GM12878 (cell line): Measurements from ENCODE around the gene ZFP36. TPM values are rescaled to one million over a fixed set of nuclear protein-coding genes. Genes with fewer than 3 reads are reported as not detected.

Experiments used
- ASH2L ChIP-seq: fragments of 300-600, 200-600 bp; sonication (generic); IDR thresholded peaks from 2 replicates; pipeline ENCODE4 v1.6.1; 2017; ENCODE audit warnings: low read depth, mild to moderate bottlenecking, borderline replicate concordance
- CREM ChIP-seq: IDR thresholded peaks from 2 replicates; pipeline ENCODE4 v1.6.1; 2014; ENCODE audit warnings: antibody characterized with exemption, low read depth
- GABPA ChIP-seq: IDR thresholded peaks from 2 replicates; pipeline ENCODE4 v1.6.1; 2014; ENCODE audit warnings: antibody characterized with exemption, low read depth, mild to moderate bottlenecking, inconsistent platforms
- HDAC2 ChIP-seq: fragments of 200-600 bp; sonication (generic); IDR thresholded peaks from 2 replicates; pipeline ENCODE4 v1.6.1; 2017
- HSF1 ChIP-seq: fragments of 150-350 bp; IDR thresholded peaks from 2 replicates; pipeline ENCODE4 v1.6.1; 2014; ENCODE audit warnings: mild to moderate bottlenecking, low read depth, low read length
- NBN ChIP-seq: fragments of 450-650 bp; IDR thresholded peaks from 2 replicates; pipeline ENCODE4 v1.6.1; 2016
- NFIC ChIP-seq: IDR thresholded peaks from 2 replicates; pipeline ENCODE4 v1.6.1; 2012; ENCODE audit warnings: low read depth, mild to moderate bottlenecking, inconsistent platforms, low read length, moderate library complexity
- NFYA ChIP-seq: IDR thresholded peaks from 2 replicates; pipeline ENCODE4 v1.6.1; 2011; ENCODE audit warnings: low read depth, mild to moderate bottlenecking, low read length, improper control_type of control experiment, borderline replicate concordance
- PKNOX1 ChIP-seq: fragments of 450-650 bp; IDR thresholded peaks from 2 replicates; pipeline ENCODE4 v1.6.1; 2016; ENCODE audit warnings: mild to moderate bottlenecking
- RAD21 ChIP-seq: IDR thresholded peaks from 2 replicates; pipeline ENCODE4 v1.6.1; 2011; ENCODE audit warnings: mild to moderate bottlenecking, low read depth, low read length, moderate library complexity; ENCODE audit not compliant: insufficient read depth
- RUNX3 ChIP-seq: IDR thresholded peaks from 2 replicates; pipeline ENCODE4 v1.6.1; 2012; ENCODE audit warnings: low read length, inconsistent platforms
- SIX5 ChIP-seq: IDR thresholded peaks from 2 replicates; pipeline ENCODE4 v1.6.1; 2011; ENCODE audit warnings: mild to moderate bottlenecking, low read depth, low read length, moderate library complexity; ENCODE audit not compliant: severe bottlenecking
- SMAD5 ChIP-seq: IDR thresholded peaks from 2 replicates; pipeline ENCODE4 v1.6.1; 2016; ENCODE audit warnings: antibody characterized with exemption, low read depth
- SUZ12 ChIP-seq: fragments of 200-600 bp; sonication (generic); IDR thresholded peaks from one replicate; pipeline ENCODE4 v1.6.1; 2018; ENCODE audit warnings: antibody characterized with exemption, mild to moderate bottlenecking; ENCODE audit not compliant: unreplicated experiment
- TARDBP ChIP-seq: IDR thresholded peaks from 2 replicates; pipeline ENCODE4 v1.6.1; 2016; ENCODE audit warnings: borderline replicate concordance
- ZBED1 ChIP-seq: IDR thresholded peaks from 2 replicates; pipeline ENCODE4 v1.6.1; 2016; ENCODE audit warnings: borderline replicate concordance
- ZNF274 ChIP-seq: IDR thresholded peaks from one replicate; pipeline ENCODE4 v1.8.0; 2011; ENCODE audit not compliant: insufficient read length, insufficient read depth
- ZNF384 ChIP-seq: IDR thresholded peaks from 2 replicates; pipeline ENCODE4 v1.6.1; 2012; ENCODE audit warnings: low read depth, mild to moderate bottlenecking, low read length, improper control_type of control experiment, borderline replicate concordance
- polyA plus RNA-seq, 11 experiments: library from polyadenylated mRNA; depleted of rRNA in 4 of 11; unstranded in 6 of 11; stranded (reverse) in 5 of 11; fragments of >200 nt; fragmentation: Nextera tagmentation in 4 of 11; fragmentation: Illumina TruSeq in 1 of 11; extraction: Ambion mirVana in 4 of 11; extraction: Trizol in 1 of 11; gene quantifications; 1 replicate in 1 of 11; 2 replicates in 10 of 11; pipeline versions ENCODE4 v1.2.1 to v1.2.3, GENCODE V29; 2011 to 2016; ENCODE audit warnings: inconsistent platforms in 2 of 11, missing spikeins in 2 of 11, low read depth in 1 of 11
- total RNA-seq, 4 experiments: library from RNA; depleted of rRNA in 3 of 4; stranded (reverse); fragments of >200 nt in 3 of 4; fragmentation: Illumina TruSeq in 1 of 4; extraction: Trizol in 1 of 4; gene quantifications; 2 replicates each; pipeline versions ENCODE4 v1.2.1 to v1.2.3, GENCODE V29; 2013 to 2021
- TF ChIP-seq, protein P1 (sequence below): IDR thresholded peaks from 2 replicates; pipeline ENCODE4 v1.6.1; 2011; ENCODE audit warnings: low read depth, mild to moderate bottlenecking, low read length, moderate library complexity, borderline replicate concordance; ENCODE audit errors: extremely low read depth
- TF ChIP-seq, protein P2 (sequence below): IDR thresholded peaks from 2 replicates; pipeline ENCODE4 v1.6.1; 2011; ENCODE audit warnings: low read depth, low read length, improper control_type of control experiment, borderline replicate concordance

ZFP36 gene
- total and polyA plus RNA-seq, 10 of the 15 experiments (the other 5 are each of a cell fraction or from before 2014, with no cell fraction given) = 5.3 to 55.0 (median 18.1) TPM

DNA sequence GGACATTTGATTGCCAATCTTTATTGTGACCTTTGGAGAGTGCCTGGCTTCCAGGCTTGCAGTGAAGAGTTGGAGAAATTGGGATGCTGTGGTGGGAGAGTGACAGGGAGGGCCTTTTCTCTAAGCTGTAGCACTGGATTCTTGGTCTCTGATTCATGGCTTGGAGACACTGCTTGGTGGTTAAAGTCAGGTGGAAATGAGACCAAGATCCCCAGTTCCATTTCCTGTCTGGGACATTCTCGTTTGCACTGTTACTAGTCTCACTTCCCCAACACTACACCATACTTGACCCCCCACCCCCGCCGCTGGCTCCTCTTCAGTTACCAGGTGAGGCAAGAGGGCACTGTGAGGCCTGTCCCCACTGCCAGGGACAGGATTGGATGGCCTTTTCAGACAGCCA lies 41.6 kb downstream of the ZFP36 start (continued):
- peak; percentile 55; the same call in 1 of the 2 replicates for TF ChIP-seq PKNOX1
- no peak for TF ChIP-seq SUZ12
- TF ChIP-seq ZNF274 = no peak
- TF ChIP-seq SIX5 = no peak
- no peak for TF ChIP-seq TARDBP
- TF ChIP-seq NBN = peak; percentile 62; the same call in 1 of the 2 replicates
- peak; percentile 83 for TF ChIP-seq RUNX3
- no peak for TF ChIP-seq RAD21
- peak; percentile 37; the same call in 1 of the 2 replicates for TF ChIP-seq CREM
- TF ChIP-seq ZBED1 = no peak
- no peak for TF ChIP-seq ZNF384
- no peak for TF ChIP-seq NFYA
- TF ChIP-seq HSF1 = no peak
- TF ChIP-seq GABPA = no peak
- TF ChIP-seq HDAC2 = no peak
- TF ChIP-seq, protein P1, sequence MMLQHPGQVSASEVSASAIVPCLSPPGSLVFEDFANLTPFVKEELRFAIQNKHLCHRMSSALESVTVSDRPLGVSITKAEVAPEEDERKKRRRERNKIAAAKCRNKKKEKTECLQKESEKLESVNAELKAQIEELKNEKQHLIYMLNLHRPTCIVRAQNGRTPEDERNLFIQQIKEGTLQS = no peak
- TF ChIP-seq NFIC = 0 out of 2 replicates have a peak, but pooled peaks have one; percentile 43
- no peak for TF ChIP-seq ASH2L
- TF ChIP-seq, protein P2, sequence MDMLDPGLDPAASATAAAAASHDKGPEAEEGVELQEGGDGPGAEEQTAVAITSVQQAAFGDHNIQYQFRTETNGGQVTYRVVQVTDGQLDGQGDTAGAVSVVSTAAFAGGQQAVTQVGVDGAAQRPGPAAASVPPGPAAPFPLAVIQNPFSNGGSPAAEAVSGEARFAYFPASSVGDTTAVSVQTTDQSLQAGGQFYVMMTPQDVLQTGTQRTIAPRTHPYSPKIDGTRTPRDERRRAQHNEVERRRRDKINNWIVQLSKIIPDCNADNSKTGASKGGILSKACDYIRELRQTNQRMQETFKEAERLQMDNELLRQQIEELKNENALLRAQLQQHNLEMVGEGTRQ = no peak
- no peak for TF ChIP-seq SMAD5
